Lower lobe of right lung (tissue), 2 donors: Measurements from ENCODE around the gene GPR150. TPM values are rescaled to one million over a fixed set of nuclear protein-coding genes. Genes with fewer than 3 reads are reported as not detected.
"Not testable (repeated sequence)": the region's sequence is repeated elsewhere in the genome, so short reads cannot be mapped to it uniquely, and the experiment has no call there.

ENCODE experiments used
- ATAC-seq, 2 donors: fragments of 200-7000 bp; cut with Tn5 transposase; one replicate each; pipeline ENCODE4 v1.9.1; 2020 to 2022; ENCODE audit warnings: mild to moderate bottlenecking in 2 of 2, moderate library complexity in 2 of 2
- DNase-seq: peaks from one replicate; pipeline ENCODE4 v3.0.0-alpha.2; 2020
- H3K27ac ChIP-seq: fragments of 200-600 bp; one replicate; pipeline ENCODE4 v1.8.0; 2022
- H3K27me3 ChIP-seq: fragments of 200-600 bp; one replicate; pipeline ENCODE4 v1.8.0; 2022; ENCODE audit warnings: low read depth
- H3K36me3 ChIP-seq: fragments of 200-600 bp; one replicate; pipeline ENCODE4 v1.8.0; 2022; ENCODE audit warnings: mild to moderate bottlenecking
- H3K4me1 ChIP-seq: fragments of 200-600 bp; one replicate; pipeline ENCODE4 v1.8.0; 2022
- H3K4me3 ChIP-seq: fragments of 200-600 bp; one replicate; pipeline ENCODE4 v1.8.0; 2022; ENCODE audit warnings: mild to moderate bottlenecking
- H3K9me3 ChIP-seq: fragments of 200-600 bp; one replicate; pipeline ENCODE4 v1.8.0; 2022
- CTCF ChIP-seq: fragments of 200-600 bp; IDR thresholded peaks from one replicate; pipeline ENCODE4 v1.8.0; 2022; ENCODE audit warnings: antibody characterized with exemption, mild to moderate bottlenecking
- intact Hi-C: fragments of 100-400 bp; cut with DNase I; formaldehyde crosslinking; loops from one replicate; pipeline ENCODE4 v1.11.0; 2022
- total RNA-seq: library from RNA; stranded (reverse); fragmentation: NEBNext Ultra II Directional; extraction: Animal tissue kit (Norgen Biotek cat#: 25700); gene quantifications from one replicate; pipeline ENCODE4 v1.2.1, GENCODE V29; 2021
- donor health status: DM: no; HTN: yes; CAD: no; lungs with severe emphysema.

Gene GPR150
- total RNA-seq, 1 donor from 2014 or later: 0.18 TPM

- Histone ChIP-seq H3K27me3 (no peaks in the 10 kb centered on the region), H3K36me3 (no peaks in the 10 kb centered on the region), H3K4me3 (no peak overlapping the region), H3K9me3 (no peaks in the 10 kb centered on the region), H3K4me1 (peaks cover 11% of the 10 kb centered on the region), H3K27ac (no peak overlapping the region)
- DNase-seq (no peak), ATAC-seq (no peak)
- intact Hi-C loops: no loop called here
- no peak for TF ChIP-seq CTCF
These were observed 10.6 kb downstream of the GPR150 start for GRCh38 chr5:95630394-95630917.

GRCh38 chr5:95631255-95631958 is 11.5 kb downstream of the GPR150 start:
- Histone ChIP-seq H3K27me3 (no peaks in the 10 kb centered on the region), H3K9me3 (no peaks in the 10 kb centered on the region), H3K27ac (no peak overlapping the region), H3K4me1 (peaks cover 11% of the 10 kb centered on the region), H3K36me3 (no peaks in the 10 kb centered on the region), H3K4me3 (no peak overlapping the region)
- no peak for TF ChIP-seq CTCF
- no peak for ATAC-seq
- intact Hi-C loops: no loop called here
- DNase-seq: no peak

- Histone ChIP-seq H3K36me3 (no peaks in the 10 kb centered on the region), H3K4me1 (peaks cover 11% of the 10 kb centered on the region), H3K27ac (no peak overlapping the region), H3K4me3 (no peak overlapping the region), H3K27me3 (no peaks in the 10 kb centered on the region), H3K9me3 (no peaks in the 10 kb centered on the region)
- no peak for TF ChIP-seq CTCF
- intact Hi-C loops: no loop called here
- DNase-seq (no peak), ATAC-seq (peak; percentile 64 to 72)
These were observed 12.2 kb downstream of the GPR150 start for GRCh38 chr5:95631991-95632675.

GRCh38 chr5:95632942-95633341 is 13.1 kb downstream of the GPR150 start:
- H3K4me1 ChIP-seq: peaks cover 11% of the 10 kb centered on the region
- H3K36me3 ChIP-seq, H3K9me3 ChIP-seq, DNase-seq, H3K27ac ChIP-seq, intact Hi-C loops, H3K27me3 ChIP-seq, H3K4me3 ChIP-seq, ATAC-seq: not testable (repeated sequence)

GRCh38 chr5:95633671-95634070 is 13.8 kb downstream of the GPR150 start:
- no peak overlapping the region for H3K27ac ChIP-seq
- H3K4me3 ChIP-seq: no peak overlapping the region
- H3K4me1 ChIP-seq: peaks cover 11% of the 10 kb centered on the region
- no peaks in the 10 kb centered on the region for H3K27me3 ChIP-seq
- no peak for DNase-seq
- no peaks in the 10 kb centered on the region for H3K36me3 ChIP-seq
- no peak for ATAC-seq
- no peak for TF ChIP-seq CTCF
- intact Hi-C loops: no loop called here
- H3K9me3 ChIP-seq: no peaks in the 10 kb centered on the region

- intact Hi-C loops: no loop called here
- TF ChIP-seq CTCF: no peak
- Histone ChIP-seq H3K27ac (no peak overlapping the region), H3K27me3 (no peaks in the 10 kb centered on the region), H3K4me1 (peaks cover 11% of the 10 kb centered on the region), H3K9me3 (no peaks in the 10 kb centered on the region), H3K36me3 (no peaks in the 10 kb centered on the region), H3K4me3 (no peak overlapping the region)
- no peak for DNase-seq
- ATAC-seq: no peak
These were observed 14.2 kb downstream of the GPR150 start for GRCh38 chr5:95634081-95634480.
